Measurements from ENCODE around the gene BANF2.

GRCh38 chr20:17650301-17651128 is 49.3 kb upstream of the BANF2 start:
- TF ChIP-seq CTCF (IDR thresholded peaks at IDR 0.05; ENCODE audit: poor library complexity, severe bottlenecking) = no peak
- TF ChIP-seq POLR2AphosphoS5 (IDR thresholded peaks at IDR 0.05) = no peak
- TF ChIP-seq EP300 (conservative IDR thresholded peaks at IDR 0.05; ENCODE audit: poor library complexity, severe bottlenecking) = no peak
- TF ChIP-seq RAD21 (conservative IDR thresholded peaks at IDR 0.05) = no peak
- no peak for TF ChIP-seq REST (IDR thresholded peaks at IDR 0.05; ENCODE audit: borderline replicate concordance)
- no peak for TF ChIP-seq EZH2 (IDR thresholded peaks at IDR 0.05; ENCODE audit: borderline replicate concordance, insufficient read depth, low read length, poor library complexity, severe bottlenecking)
- no peak for TF ChIP-seq TAF1 (IDR thresholded peaks at IDR 0.05; ENCODE audit: low read depth)

Data from neural cell (in vitro differentiated cells).